GM19328 (cell line): Measurements from ENCODE around the gene KRTAP10-8.
"Not testable (repeated sequence)": the region's sequence is repeated elsewhere in the genome, so short reads cannot be mapped to it uniquely, and the experiment has no call there.

Source experiments
- ATAC-seq: cut with Tn5 transposase; IDR thresholded peaks from one replicate; pipeline ENCODE4 v1.9.1; 2021; ENCODE audit warnings: mild to moderate bottlenecking, moderate library complexity; ENCODE audit not compliant: unreplicated experiment

KRTAP10-8 gene

DNA sequence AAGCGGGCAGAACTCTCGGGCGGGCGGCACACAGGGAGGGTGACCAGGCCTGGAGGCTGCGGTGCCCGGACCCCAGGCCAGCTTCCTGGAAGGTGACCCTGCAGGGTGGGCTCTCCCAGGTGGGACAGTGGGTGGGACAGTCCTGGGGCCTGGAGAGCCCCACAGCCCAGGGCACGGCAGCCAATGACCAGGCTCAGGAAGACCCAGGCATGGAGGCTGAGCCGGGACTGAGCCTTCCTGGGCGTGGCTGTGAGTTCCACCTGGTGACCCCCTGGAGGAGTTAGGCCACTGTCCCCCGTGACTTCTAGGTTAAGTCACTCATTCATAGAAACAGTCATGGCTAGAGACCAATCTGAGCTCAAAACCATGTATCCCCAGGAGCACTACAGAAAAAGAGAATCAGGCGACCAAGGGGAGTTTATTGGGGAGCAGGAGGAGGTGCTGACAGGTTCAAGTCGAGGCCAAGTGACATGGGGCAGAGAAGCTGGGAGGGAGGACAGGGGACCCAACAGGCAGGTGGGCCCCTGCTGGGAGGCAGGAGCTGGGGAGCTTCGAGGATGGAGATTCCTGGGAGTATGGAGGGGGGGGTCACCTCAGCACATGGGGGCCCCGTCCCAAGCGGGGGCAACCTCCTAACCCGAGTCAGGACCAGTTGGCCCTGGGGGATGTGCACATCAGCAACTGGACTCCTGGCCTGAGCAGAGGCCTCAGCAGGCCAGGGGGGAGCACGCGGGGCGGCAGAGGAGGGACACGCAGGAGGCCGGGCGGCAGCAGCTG, 32.6 kb upstream of the KRTAP10-8 start:
- ATAC-seq = no peak

DNA sequence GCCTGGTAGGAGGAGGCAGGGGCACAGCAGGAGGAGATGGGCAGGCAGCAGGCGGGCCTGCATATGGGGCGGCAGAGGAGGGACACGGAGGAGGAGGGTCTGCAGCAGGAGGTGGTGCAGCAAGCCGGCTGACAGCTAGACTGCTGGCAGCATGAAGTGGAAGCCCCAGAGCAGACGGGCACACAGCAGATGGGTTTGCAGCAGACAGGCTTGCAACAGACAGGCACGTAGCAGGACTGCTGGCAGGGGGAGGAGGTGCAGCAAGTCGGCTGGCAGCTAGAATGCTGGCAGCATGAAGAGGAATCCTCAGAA, 32.1 kb upstream of the KRTAP10-8 start:
- ATAC-seq = no peak

DNA sequence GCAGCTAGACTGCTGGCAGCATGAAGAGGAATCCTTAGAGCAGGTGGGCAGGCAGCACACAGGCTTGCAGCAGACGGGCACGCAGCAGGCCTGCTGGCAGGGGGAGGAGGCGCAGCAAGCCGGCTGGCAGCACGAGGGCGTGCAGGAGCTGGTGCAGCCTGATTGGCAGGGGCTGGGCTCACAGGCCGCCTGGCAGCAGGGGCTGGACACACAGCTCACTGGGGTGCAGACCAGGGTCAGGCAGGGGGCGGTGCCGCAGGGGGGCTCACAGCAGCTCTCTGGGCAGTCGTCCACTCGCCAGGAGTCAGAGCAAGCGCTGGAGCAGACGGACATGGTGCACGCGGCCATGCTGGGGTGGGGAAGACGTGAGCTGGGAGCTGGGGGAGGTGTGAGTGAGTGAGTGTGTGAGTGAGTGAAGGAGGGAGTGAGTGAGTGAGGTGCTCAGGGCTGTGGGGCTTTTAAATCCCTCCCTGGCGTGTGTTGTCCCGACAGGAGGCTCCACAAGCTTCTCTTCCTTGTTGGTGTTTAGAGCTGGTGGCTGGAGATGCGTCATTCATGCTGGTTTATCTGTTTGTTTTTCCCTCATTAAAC, 31.6 kb upstream of the KRTAP10-8 start, which contains the start of gene KRTAP10-5:
KRTAP10-5 (minus strand) TSS at position 374 of the 591 bp plus-strand sequence; CDS start at position 348, 26 bp downstream.
- ATAC-seq = not testable (repeated sequence)

DNA sequence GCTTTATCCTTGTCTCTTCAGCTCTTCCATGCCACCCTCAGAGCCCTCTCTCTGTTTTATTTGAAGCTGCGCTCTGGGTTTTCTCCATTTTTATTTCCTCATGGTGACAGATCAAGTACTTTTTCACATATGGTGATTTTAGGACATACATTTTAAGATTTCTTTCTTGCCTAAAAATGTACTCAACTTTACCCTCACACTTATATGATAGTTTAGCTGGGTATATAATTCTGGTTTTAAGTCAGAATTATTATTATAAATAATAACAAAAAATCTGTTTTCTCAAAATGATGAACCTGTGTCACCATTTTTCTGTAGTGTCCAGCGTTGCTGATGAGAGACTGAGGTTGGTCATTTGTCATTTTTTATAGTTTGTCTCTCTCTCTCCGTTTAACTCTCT, 30.7 kb upstream of the KRTAP10-8 start:
- ATAC-seq = no peak

DNA sequence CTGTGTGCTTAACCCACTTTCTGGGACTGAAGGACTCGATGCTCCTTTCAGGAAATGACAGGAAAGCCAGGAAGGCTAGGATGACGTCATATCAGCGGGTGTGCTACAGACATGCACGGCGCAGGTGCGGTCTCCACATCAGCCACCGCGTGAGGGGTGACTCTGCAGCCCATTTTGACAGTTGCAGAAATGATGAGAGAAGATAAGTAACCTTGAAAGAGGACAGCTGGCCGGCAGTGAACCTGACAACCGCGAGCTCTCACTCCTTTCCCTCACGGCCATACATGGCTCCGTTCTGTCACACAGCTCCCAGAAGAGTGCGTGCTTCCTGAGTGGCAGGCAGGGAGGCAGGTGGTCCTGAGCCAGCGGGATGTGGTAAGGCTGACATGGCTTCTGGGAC, 29.8 kb upstream of the KRTAP10-8 start:
- ATAC-seq = no peak

DNA sequence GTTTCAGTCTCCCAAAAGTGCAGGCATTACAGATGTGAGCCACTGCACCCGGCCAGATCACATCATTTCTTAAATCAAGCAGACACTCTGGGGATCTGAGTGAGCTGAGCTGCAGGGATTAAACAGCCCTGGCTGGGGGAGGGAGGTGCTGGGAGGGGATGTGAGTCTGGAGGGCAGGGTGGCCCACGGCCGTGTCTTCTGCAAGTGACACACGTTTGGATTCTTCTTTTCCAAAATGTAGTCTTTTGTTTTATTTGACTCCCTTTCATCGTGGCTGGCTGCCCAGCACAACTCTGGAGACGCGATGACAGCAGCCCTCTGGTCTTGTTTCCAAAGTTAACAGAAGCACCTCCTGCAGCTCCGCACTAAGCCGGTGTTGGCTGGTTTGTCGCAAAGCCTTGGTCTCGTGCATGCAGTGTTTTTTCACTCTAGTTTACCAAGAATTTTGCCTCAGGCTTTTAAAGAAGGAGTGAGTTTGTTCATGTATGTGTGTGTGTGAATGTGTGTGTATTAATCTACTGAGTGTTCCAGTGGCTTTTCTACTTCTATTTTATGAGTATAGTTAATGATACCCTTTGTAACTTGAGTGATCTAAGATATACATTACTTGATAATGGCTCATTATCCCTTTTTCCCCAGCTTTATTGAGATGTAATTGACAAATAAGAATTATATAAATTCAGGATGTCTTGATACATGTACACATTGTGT, 28.6 kb upstream of the KRTAP10-8 start:
- no peak for ATAC-seq

DNA sequence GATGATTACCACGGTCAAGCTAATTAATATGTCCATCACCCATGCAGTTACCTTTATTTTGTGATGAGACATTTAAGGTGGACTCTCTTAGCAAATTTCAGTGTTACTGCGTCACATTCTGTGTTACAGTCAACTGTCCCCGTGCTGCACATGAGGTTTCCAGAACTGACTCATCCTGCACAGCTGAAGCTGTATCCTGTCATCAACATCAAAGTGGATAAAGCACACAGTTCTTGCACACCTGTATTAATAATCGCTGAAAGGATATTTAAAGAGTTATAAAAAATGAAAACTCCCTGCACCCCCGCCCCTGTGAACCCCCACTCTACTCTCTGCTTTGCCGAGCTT, 28.1 kb upstream of the KRTAP10-8 start:
- ATAC-seq = no peak

DNA sequence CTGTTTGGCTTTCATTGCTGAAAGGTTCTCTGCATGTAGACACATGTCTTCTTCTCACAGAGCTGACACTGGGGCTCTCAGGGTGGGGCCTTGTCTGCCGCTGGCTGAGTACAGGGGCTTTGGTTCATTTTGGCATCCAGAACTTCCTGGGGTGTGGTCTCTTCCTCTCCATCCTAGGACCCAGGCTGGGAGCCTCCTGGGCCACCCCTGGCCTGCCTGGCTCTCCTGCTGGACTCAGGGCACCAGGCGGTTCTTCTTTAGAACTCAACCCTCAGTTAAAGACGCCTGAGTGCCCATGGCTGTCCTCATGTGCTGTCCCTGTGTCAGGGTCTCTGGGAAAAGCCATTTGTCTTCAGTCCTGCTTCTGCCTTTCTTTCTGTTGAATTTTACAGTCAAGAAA, 26.0 kb upstream of the KRTAP10-8 start:
- ATAC-seq = no peak

DNA sequence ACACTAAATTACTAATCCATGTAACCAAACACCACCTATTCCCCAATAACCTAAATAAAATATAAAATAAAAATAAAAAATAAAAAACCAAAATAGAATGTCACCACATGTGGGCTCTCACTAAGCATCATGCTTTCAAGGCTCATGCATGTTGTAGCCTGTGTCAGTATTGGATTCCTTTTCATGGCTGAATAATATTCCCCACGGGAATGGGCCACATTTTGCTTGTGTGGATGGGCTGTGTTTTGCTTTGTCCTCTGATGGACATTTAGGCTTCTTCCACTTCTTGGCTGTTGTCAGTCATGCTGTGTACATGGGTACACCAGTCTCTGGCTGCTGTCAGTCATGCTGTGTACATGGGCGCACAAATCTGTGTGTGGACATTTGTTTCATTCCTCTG, 22.8 kb upstream of the KRTAP10-8 start:
- ATAC-seq = no peak

DNA sequence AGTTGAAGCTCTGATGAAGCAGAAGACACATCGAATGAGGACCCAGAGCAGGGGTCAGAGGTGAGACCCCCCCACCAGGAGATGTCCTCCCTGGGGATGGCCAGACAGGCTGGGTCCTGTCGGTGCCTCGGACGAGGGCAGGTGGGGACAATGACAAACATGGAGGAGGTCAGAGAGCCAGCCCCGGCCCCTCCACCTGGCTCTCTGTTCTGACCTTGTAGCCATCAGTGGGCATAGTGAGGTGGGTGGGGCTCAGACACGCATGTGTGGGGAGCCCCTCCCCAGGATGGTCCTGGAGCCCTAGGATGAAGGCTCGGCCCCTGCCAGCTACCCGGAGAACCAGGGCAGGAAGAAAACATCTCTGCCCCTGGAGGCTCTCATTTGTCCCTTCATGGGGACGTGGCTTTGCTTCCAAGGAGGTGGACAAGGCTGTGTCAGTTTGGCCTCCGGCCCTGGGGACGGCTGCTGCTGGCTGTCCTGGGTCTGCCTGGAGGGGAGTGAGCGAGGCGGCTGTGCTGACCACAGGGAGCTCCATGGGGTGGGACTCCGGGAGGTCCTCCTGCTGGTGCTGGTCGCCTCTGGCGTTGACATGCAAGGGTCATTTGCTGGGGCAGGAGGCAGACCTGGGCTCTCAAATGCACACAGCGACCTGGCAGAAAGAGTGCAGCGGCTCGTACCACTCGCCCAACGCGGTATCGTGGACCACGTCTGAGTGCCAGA, 22.1 kb upstream of the KRTAP10-8 start:
- ATAC-seq = no peak

DNA sequence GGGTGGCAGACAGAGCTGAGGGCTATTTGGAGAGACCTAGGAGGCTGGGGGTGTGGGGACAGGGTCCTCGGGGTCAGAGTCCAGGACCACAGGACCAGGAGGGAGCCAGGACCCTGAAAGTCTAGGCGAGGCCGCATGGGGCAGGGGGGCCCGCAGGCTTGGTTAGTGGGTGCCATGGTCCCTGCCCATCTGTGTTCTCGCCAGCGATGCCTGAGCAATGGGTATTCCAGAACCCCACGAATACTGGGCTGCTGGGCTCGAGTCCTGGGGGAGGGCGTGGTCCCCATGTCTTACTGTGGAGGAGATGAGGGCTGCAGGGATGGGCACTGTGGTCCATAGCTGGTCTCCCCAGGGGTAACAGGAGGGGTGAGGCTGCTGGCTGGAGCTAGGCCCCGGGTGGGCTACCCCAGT, 21.6 kb upstream of the KRTAP10-8 start:
- no peak for ATAC-seq

DNA sequence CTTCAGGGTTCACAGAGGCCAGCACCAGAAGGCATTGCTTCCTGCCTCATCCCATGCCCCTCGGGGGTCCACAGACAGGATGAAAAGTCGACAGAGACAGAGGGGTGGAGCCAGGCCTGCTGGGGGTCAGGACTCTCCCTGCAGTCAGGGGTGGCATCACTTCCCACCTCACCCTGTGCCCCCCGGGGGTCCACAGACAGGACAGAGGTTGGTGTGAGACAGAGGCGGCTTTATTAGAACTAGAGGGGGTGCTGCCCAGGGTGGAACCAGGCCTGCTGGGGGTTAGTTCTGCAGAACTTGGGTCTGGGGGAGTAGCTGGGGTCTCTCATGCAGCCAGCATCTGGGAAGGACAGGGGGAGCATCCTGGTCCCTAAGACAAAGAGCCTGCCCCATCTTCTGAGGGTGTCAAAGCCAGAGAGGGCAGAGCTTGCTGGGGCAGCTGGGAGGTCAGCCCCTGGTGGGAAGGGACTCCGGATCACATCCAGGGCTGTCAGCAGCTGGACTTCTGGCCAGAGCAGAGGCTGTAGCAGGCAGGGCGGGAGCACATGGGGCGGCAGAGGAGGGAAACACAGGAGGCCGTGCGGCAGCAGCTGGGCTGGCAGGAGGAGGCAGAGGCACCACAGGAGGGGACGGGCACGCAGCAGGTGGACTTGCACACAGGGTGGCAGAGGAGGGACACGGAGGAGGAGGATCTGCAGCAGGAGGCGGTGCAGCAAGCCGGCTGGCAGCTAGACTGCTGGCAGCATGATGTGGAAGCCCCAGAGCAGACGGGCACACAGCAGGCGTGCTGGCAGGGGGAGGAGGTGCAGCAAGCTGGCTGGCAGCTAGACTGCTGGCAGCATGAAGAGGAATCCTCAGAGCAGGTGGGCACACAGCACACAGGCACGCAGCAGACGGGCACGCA, 20.7 kb upstream of the KRTAP10-8 start:
- not testable (repeated sequence) for ATAC-seq

DNA sequence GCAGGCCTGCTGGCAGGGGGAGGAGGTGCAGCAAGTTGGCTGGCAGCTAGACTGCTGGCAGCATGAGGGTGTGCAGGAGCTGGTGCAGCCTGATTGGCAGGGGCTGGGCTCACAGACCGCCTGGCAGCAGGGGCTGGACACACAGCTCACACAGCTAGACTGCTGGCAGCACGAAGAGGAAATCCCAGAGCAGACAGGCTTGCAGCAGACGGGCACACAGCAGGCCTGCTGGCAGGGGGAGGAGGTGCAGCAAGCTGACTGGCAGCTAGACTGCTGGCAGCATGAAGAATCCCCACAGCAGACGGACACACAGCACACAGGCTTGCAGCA, 20.1 kb upstream of the KRTAP10-8 start:
- ATAC-seq = not testable (repeated sequence)

DNA sequence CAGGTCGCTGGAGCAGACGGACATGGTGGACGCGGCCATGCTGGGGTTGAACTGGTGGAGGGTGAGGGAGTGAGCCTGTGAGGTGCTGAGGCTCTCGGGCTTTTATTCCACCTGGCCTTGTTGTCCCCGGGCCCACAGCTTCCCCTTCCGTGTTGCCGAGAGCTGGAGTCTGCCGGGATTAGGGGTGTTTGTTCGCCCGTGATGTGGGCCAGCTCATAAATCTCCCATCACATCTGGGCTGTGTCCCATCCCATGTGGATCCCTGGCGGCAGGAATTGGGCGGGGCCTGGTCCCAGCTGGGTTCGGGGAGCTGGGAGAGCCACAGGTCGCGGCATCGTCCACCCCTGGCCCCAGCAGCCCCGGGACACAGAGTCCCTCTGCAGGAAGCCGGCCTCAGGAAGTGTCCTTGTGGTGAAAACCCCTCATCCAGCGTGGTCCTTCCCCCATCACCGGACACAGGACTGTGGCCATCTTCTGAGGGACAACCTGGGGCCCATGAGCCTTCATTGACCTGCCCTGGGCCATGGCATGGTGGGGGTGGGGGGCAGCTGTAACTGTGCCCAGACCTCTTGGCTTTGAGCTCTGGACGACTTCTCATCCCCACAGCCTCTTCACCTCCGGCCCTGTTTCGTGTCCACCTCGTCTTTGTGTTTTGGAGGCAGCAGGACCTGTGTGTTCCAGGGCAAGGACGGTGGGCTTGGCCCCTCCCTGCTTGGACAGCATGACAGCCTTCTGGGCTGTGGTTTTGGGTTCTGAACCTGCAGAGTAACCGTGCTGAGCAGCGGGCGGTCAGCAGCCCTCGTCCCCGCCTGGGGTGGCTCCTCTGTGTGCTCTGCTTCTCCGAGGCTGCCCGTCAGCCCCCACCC, 19.2 kb upstream of the KRTAP10-8 start, which contains the start of gene KRTAP10-6:
KRTAP10-6 (minus strand) TSS at position 60 of the 866 bp plus-strand sequence; CDS start at position 39, 21 bp downstream.
- ATAC-seq = no peak

DNA sequence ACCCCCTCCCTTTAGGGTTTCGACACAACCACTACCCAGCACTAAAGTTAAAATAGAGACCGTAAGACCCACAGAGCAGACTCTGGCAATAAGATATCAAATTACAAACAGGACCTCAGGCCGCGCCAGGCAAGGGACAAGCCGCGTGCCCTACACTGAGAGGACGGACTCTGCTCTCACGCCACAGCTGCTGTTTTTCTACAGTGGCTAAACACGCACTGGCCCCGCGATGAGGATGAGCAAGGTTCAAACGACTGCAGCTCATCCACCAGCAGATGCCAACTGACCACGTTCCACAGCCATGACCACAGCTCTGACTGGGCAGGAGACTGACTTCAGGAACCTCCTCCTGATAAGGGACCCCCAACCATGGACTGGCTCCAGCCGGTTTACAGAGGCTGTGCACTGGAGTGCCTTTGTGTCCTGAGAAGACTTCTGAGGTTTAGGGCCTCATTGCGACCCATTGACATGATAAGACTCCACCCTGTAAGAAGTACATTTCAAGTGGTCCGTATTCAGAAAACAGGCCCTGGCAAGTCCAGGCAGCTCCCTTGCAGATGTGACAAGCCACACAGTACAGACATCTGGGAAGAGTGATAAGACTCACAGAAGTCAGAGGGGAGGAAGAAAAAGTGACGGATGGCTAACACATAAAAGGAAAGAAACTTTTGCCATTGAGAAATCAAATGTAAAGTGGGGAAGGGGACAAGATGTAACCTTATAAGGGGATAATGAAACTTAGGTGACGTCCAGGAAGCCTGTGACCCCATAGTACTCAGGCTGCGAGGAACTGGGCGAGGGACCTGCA, 18.1 kb upstream of the KRTAP10-8 start:
- no peak for ATAC-seq

DNA sequence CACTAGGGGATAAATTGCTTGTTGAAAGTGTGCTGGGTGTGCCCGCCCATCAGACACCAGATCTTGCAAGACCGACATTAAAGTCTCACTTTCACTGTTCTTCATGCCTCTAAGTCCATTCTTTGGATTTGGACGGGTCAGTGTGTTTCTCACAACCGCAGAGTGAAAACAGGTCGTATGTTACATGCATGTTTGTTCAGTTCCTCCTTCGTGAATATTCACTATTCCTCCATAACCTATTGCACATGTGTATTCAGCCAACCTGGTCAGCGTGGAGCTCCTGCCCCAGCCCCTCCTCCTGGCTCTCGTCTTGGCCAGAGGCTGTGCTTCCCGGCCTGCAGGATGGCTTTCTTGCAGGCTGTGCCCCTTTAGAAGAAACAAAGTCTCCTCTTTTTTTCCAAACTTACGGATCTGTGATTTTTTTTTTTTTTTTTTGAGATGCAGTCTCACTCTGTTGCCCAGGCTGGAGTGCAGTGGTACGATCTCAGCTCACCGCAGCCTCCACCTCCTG, 17.4 kb upstream of the KRTAP10-8 start:
- no peak for ATAC-seq

DNA sequence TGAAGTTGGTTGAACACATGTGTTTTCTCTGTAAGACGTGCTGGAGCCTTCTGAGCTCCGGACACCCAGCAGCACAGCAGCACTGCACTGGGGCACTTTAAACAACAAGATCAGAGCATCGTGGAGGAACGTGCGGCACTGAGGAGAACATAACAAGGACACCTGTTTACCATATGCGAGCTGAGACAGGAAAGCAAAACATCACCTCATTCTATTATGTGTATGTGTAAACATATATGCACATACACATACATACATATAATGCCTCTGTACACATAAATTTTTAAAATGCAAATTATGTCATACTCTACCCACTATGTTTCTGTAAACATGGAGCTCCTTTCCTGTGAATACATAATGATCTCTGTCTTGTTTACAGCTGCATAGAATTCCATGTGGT, 16.4 kb upstream of the KRTAP10-8 start:
- no peak for ATAC-seq

DNA sequence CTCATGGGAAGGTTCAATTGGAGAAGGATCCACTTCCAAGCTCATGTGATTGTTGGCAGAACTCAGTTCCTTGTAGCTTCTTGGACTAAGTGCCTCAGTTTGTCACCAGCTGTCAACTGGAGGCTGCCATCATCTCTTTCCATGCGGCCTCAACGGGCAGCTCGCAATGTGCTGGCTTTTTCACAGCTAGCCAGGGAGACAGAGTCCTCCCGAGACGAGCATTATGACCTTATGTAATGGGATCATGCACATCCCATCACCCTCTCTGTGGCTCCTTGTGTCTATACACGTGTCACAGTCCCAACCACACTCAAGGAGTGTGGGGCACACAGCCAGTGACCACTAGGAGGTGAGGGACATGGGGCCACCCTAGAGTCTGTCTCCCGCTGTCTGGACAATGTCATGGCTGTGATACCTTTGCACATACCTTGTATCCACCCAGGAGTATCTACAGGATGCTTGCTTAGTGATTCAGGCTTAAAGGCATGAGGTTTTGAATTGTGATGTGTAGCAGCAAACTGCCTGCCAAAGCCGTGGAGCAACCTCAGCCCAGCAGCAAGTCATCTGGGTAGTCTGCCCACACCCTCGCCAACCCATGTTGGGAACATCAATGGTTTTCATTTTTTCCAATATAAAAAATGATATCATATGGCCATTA, 15.7 kb upstream of the KRTAP10-8 start:
- no peak for ATAC-seq
